ENCODE results near the gene ZNF324.
"Not testable (repeated sequence)": the region's sequence is repeated elsewhere in the genome, so short reads cannot be mapped to it uniquely, and the experiment has no call there.

The ZNF324 gene

GRCh38 chr19:58466760-58467589, at the start of gene ZNF324:
TSS of gene ZNF324 (plus strand) at chr19:58467080. CDS start at chr19:58469186, 2,106 bp downstream.
- no peak for TF ChIP-seq CTCF (IDR thresholded peaks at IDR 0.05; ENCODE audit: control insufficient read depth, extremely low read depth, insufficient read depth)
- peak; percentile 89 for DNase-seq (ENCODE audit: low read depth)
- peak within 1 kb of the TSS; percentile 97 for H3K4me3 ChIP-seq (ENCODE audit: low read depth, low read length)

- TF ChIP-seq CTCF (IDR thresholded peaks at IDR 0.05; ENCODE audit: control insufficient read depth, extremely low read depth, insufficient read depth), result no peak
- no peak for DNase-seq (ENCODE audit: low read depth)
- no peak overlapping the region for H3K4me3 ChIP-seq (ENCODE audit: low read depth, low read length)
These were observed 38.3 kb upstream of the ZNF324 start for GRCh38 chr19:58428617-58429016.

GRCh38 chr19:58429745-58430144, 37.1 kb upstream of the ZNF324 start:
- H3K4me3 ChIP-seq (ENCODE audit: low read depth, low read length), result no peak overlapping the region
- no peak for TF ChIP-seq CTCF (IDR thresholded peaks at IDR 0.05; ENCODE audit: control insufficient read depth, extremely low read depth, insufficient read depth)

GRCh38 chr19:58434217-58434616, 32.7 kb upstream of the ZNF324 start:
- TF ChIP-seq CTCF (IDR thresholded peaks at IDR 0.05; ENCODE audit: control insufficient read depth, extremely low read depth, insufficient read depth), result no peak
- no peak overlapping the region for H3K4me3 ChIP-seq (ENCODE audit: low read depth, low read length)
- DNase-seq (ENCODE audit: low read depth), result no peak

More at GRCh38 chr19:58429745-58430144, 37.1 kb upstream of the ZNF324 start:
- DNase-seq (ENCODE audit: low read depth), result no peak

GRCh38 chr19:58439576-58440554, 27.0 kb upstream of the ZNF324 start, which contains the start of gene ZNF132:
TSS of gene ZNF132 (minus strand) at chr19:58440153. CDS start at chr19:58439821, 332 bp downstream.
- no peak for TF ChIP-seq CTCF (IDR thresholded peaks at IDR 0.05; ENCODE audit: control insufficient read depth, extremely low read depth, insufficient read depth)
- peak within 1 kb of the TSS; percentile 86 for H3K4me3 ChIP-seq (ENCODE audit: low read depth, low read length)
- DNase-seq (ENCODE audit: low read depth), result peak; percentile 99

- H3K4me3 ChIP-seq (ENCODE audit: low read depth, low read length), result peak overlapping the region; percentile 86
- DNase-seq (ENCODE audit: low read depth), result no peak
- no peak for TF ChIP-seq CTCF (IDR thresholded peaks at IDR 0.05; ENCODE audit: control insufficient read depth, extremely low read depth, insufficient read depth)
These were observed 26.3 kb upstream of the ZNF324 start for GRCh38 chr19:58440556-58440955.

GRCh38 chr19:58442986-58443385, 23.9 kb upstream of the ZNF324 start:
- DNase-seq (ENCODE audit: low read depth); H3K4me3 ChIP-seq (ENCODE audit: low read depth, low read length): not testable (repeated sequence)

GRCh38 chr19:58448860-58449259, 18.0 kb upstream of the ZNF324 start:
- DNase-seq (ENCODE audit: low read depth); H3K4me3 ChIP-seq (ENCODE audit: low read depth, low read length): not testable (repeated sequence)

GRCh38 chr19:58449980-58450379, 16.9 kb upstream of the ZNF324 start:
- DNase-seq (ENCODE audit: low read depth), result not testable (repeated sequence)

More at GRCh38 chr19:58449980-58450379, 16.9 kb upstream of the ZNF324 start:
- H3K4me3 ChIP-seq (ENCODE audit: low read depth, low read length), result not testable (repeated sequence)

Measured in LNCaP clone FGC (cell line).